ENCODE data around the gene MSX1. TPM values are rescaled to one million over a fixed set of nuclear protein-coding genes. Genes with fewer than 3 reads are reported as not detected.
"Not testable (repeated sequence)": the region's sequence is repeated elsewhere in the genome, so short reads cannot be mapped to it uniquely, and the experiment has no call there.

Gene MSX1
- total and polyA plus RNA-seq, 2 of the 8 experiments (the other 6 are each of a cell fraction or from before 2014, with no cell fraction given) = 0.47 TPM; not detected in 1

DNA sequence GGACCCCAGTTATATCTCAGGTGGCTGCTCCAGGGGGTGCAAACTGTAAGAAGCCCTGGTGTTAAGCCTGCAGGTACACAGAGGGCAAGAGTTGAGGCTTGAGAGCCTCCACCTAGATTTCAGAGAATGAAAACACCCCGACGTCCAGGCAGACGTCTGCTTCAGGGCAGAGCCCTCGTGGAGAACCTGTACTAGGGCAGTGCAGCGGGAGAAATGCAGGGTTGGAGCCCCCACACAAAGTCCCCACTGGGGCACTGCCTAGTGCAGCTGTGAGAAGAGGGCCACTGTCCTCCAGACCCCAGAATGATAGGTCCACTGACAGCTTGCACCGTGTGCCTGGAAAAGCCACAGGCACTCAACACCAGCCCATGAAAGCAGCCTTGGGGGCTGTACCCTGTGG, 37.2 kb upstream of the MSX1 start:
- H2AK5ac ChIP-seq (ENCODE audit: low read depth, low read length); H3K4ac ChIP-seq (replicated peaks; ENCODE audit: insufficient read length, low read depth, low read length); H3K18ac ChIP-seq (ENCODE audit: extremely low read depth, low read length); H3K14ac ChIP-seq (ENCODE audit: insufficient read length); H3K4me1 ChIP-seq (replicated peaks in 1 of 4; ENCODE audit: control insufficient read depth in 3 of 4, insufficient read depth in 4 of 4, low read length in 3 of 4); DNase-seq (ENCODE audit: low read depth in 1 of 2, low spot score in 2 of 2); H3K9me3 ChIP-seq (ENCODE audit: insufficient read depth in 2 of 2, low read depth in 1 of 2, low read length in 1 of 2); H3K4me2 ChIP-seq (ENCODE audit: insufficient read depth in 1 of 2, low read depth in 2 of 2, low read length in 2 of 2); FAIRE-seq; H3K4me3 ChIP-seq (ENCODE audit: extremely low read depth in 1 of 4, insufficient read depth in 2 of 4, low read depth in 3 of 4, low read length in 4 of 4); H2BK20ac ChIP-seq (ENCODE audit: low read length); H3K27ac ChIP-seq (ENCODE audit: low read depth, low read length); H4K91ac ChIP-seq (replicated peaks; ENCODE audit: insufficient read length, low read length); H3K36me3 ChIP-seq (ENCODE audit: control insufficient read depth in 2 of 4, insufficient read depth in 4 of 4, low read length in 3 of 4); H4K20me1 ChIP-seq (replicated peaks in 1 of 2; ENCODE audit: control insufficient read depth in 1 of 2, insufficient read depth in 2 of 2, low read length in 2 of 2); H2BK120ac ChIP-seq (replicated peaks; ENCODE audit: low read depth, low read length); H2AFZ ChIP-seq (ENCODE audit: low read length); H3K27me3 ChIP-seq (replicated peaks in 1 of 4; ENCODE audit: control insufficient read depth in 3 of 4, extremely low read depth in 1 of 4, insufficient read depth in 3 of 4, low read length in 3 of 4); H3K79me2 ChIP-seq (ENCODE audit: control insufficient read depth in 1 of 2, insufficient read depth in 2 of 2, low read length in 2 of 2); H3K23ac ChIP-seq (ENCODE audit: insufficient read length); H2BK15ac ChIP-seq (ENCODE audit: low read length); H4K5ac ChIP-seq (ENCODE audit: insufficient read length, low read depth, low read length); H2BK12ac ChIP-seq (ENCODE audit: low read depth, low read length); H4K8ac ChIP-seq (ENCODE audit: extremely low read depth, insufficient read depth, low read length); H3K9ac ChIP-seq (replicated peaks in 1 of 4; ENCODE audit: extremely low read depth in 1 of 4, low read depth in 3 of 4, low read length in 3 of 4); H2BK5ac ChIP-seq (ENCODE audit: low read depth, low read length); CTCF ChIA-PET (ENCODE audit: partially characterized antibody); H3K23me2 ChIP-seq (ENCODE audit: low read depth, low read length); H3K56ac ChIP-seq (replicated peaks; ENCODE audit: insufficient read length, low read depth, low read length); H3K79me1 ChIP-seq (ENCODE audit: low read depth, low read length): not testable (repeated sequence)
- WGBS, 2 experiments (ENCODE audit: extremely low coverage in 1 of 2, insufficient coverage in 1 of 2, insufficient read length in 1 of 2, insufficient replicate concordance in 2 of 2, low coverage in 1 of 2, low lambda C conversion rate in 2 of 2, missing lambda C conversion rate in 1 of 2) = 88% methylated on average over 6 of the region's 6 CpGs; no CpG with 5 or more reads in 1 of the 2 experiments
- POLR2A ChIA-PET (ENCODE audit: partially characterized antibody) = interaction anchor here (0.9 kb wide), 1 partner anchor 16 kb away, joined by 3 read pairs; no protein-coding TSS in a partner anchor
